ENCODE data around the gene PALD1. TPM values are rescaled to one million over a fixed set of nuclear protein-coding genes. Genes with fewer than 3 reads are reported as not detected.

The PALD1 gene
- total and polyA plus RNA-seq, 9 of the 15 experiments (the other 6 are each of a cell fraction or from before 2014, with no cell fraction given), result 0.03 to 0.29 (median 0.09) TPM; not detected in 2

DNA sequence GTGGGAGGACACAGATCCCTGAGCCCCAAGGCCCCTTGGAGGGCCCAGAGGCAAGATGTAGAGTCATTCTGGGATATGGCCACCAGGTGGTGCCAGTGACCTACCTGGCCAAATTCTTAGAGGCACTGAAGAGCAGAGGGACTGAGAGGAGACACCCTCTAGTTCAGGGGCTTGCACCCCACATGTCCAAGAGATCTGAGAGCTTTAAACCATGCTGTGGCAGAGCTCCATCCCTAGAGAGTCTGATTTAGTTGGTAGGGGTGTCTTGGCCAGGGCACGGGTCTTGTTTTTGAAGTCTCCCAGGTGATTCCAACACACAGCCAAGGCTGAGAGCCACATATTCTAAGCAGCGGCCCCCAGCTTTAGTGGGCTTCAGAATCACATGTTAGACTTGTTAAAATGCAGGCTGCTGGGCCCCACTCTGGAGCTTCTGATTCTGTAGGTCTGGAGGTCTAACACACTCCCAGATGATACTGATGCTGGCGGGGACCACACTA lies 71.4 kb downstream of the PALD1 start (continued):
- TF ChIP-seq AFF1 (IDR thresholded peaks at IDR 0.05; ENCODE audit: low read depth in 1 of 2, partially characterized antibody in 2 of 2) (no peak), HDGF (IDR thresholded peaks at IDR 0.05) (0 out of 2 replicates have a peak, but pooled peaks have one; percentile 52), TSHZ1 (CRISPR knock-in tag; IDR thresholded peaks at IDR 0.05) (no peak), SMC3 (conservative IDR thresholded peaks at IDR 0.05; ENCODE audit: insufficient read depth, low read depth, low read length) (peak; percentile 99), SFPQ (IDR thresholded peaks at IDR 0.05; ENCODE audit: low read depth, low read length) (no peak), RFX7 (CRISPR knock-in tag; IDR thresholded peaks at IDR 0.05) (no peak), TCF7L2 (IDR thresholded peaks at IDR 0.05; ENCODE audit: low read depth, low read length) (no peak)
- TF ChIP-seq, protein P1, sequence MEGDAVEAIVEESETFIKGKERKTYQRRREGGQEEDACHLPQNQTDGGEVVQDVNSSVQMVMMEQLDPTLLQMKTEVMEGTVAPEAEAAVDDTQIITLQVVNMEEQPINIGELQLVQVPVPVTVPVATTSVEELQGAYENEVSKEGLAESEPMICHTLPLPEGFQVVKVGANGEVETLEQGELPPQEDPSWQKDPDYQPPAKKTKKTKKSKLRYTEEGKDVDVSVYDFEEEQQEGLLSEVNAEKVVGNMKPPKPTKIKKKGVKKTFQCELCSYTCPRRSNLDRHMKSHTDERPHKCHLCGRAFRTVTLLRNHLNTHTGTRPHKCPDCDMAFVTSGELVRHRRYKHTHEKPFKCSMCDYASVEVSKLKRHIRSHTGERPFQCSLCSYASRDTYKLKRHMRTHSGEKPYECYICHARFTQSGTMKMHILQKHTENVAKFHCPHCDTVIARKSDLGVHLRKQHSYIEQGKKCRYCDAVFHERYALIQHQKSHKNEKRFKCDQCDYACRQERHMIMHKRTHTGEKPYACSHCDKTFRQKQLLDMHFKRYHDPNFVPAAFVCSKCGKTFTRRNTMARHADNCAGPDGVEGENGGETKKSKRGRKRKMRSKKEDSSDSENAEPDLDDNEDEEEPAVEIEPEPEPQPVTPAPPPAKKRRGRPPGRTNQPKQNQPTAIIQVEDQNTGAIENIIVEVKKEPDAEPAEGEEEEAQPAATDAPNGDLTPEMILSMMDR (IDR thresholded peaks at IDR 0.05 in 2 of 3, conservative IDR thresholded peaks at IDR 0.05 in 1 of 3; ENCODE audit: insufficient read depth in 2 of 3, low read depth in 1 of 3, low read length in 3 of 3), result peak; percentile 92 to 96 (median 95)
